Mesenchymal stem cell (in vitro differentiated cells and primary cell): Measurements from ENCODE around the gene PCED1A.

Experiments
- DNase-seq: peaks from one replicate; pipeline ENCODE4 v3.0.0-alpha.2; 2013
- H2AFZ ChIP-seq: one replicate; pipeline ENCODE4 v1.6.1; 2013; ENCODE audit warnings: low read depth, mild to moderate bottlenecking, control low read depth, inconsistent platforms, low read length, moderate library complexity
- H2AK5ac ChIP-seq: 2 replicates; pipeline ENCODE4 v1.6.1; 2013; ENCODE audit warnings: low read length, moderate library complexity, mild to moderate bottlenecking, inconsistent platforms; ENCODE audit not compliant: severe bottlenecking
- H2BK120ac ChIP-seq: one replicate; pipeline ENCODE4 v1.6.1; 2013; ENCODE audit warnings: low read depth, mild to moderate bottlenecking, inconsistent platforms, low read length, moderate library complexity
- H2BK12ac ChIP-seq, 2 experiments: one replicate each; pipeline ENCODE4 v1.6.1; 2013; ENCODE audit warnings: inconsistent platforms in 2 of 2, low read length in 2 of 2, mild to moderate bottlenecking in 2 of 2, moderate library complexity in 2 of 2, control low read depth in 1 of 2
- H2BK15ac ChIP-seq: one replicate; pipeline ENCODE4 v1.6.1; 2013; ENCODE audit warnings: mild to moderate bottlenecking, low read depth, inconsistent platforms; ENCODE audit not compliant: poor library complexity, severe bottlenecking
- H2BK5ac ChIP-seq: 2 replicates; pipeline ENCODE4 v1.6.1; 2013; ENCODE audit warnings: low read depth, mild to moderate bottlenecking, low read length, control low read depth, inconsistent platforms; ENCODE audit not compliant: poor library complexity, severe bottlenecking
- H3K14ac ChIP-seq, 2 experiments: one replicate each; pipeline ENCODE4 v1.6.1; 2013; ENCODE audit warnings: inconsistent platforms in 2 of 2, low read length in 2 of 2, control low read depth in 1 of 2, mild to moderate bottlenecking in 1 of 2, moderate library complexity in 1 of 2
- H3K18ac ChIP-seq, 2 experiments: one replicate each; pipeline ENCODE4 v1.6.1; 2013; ENCODE audit warnings: inconsistent platforms in 2 of 2, low read length in 2 of 2, control low read depth in 1 of 2, low read depth in 1 of 2, mild to moderate bottlenecking in 1 of 2
- H3K23ac ChIP-seq, 2 experiments: one replicate each; pipeline ENCODE4 v1.6.1; 2013; ENCODE audit warnings: inconsistent platforms in 2 of 2, low read length in 2 of 2, mild to moderate bottlenecking in 2 of 2, moderate library complexity in 2 of 2, control low read depth in 1 of 2
- H3K27ac ChIP-seq: 2 replicates; pipeline ENCODE4 v1.5.1; 2013; ENCODE audit warnings: mild to moderate bottlenecking, moderate library complexity, low read length, control low read depth, inconsistent platforms; ENCODE audit not compliant: poor library complexity, severe bottlenecking
- H3K27me3 ChIP-seq, 2 experiments: 2 replicates each; pipeline versions ENCODE4 v1.6.1 to v1.7.0; 2013; ENCODE audit warnings: low read length in 2 of 2, mild to moderate bottlenecking in 2 of 2, moderate library complexity in 2 of 2, control low read depth in 1 of 2, inconsistent platforms in 1 of 2; ENCODE audit not compliant: control insufficient read depth in 1 of 2, insufficient read depth in 1 of 2
- H3K36me3 ChIP-seq, 2 experiments: 2 replicates each; pipeline versions ENCODE4 v1.6.1 to v1.7.0; 2013; ENCODE audit warnings: low read length in 2 of 2, control low read depth in 1 of 2, inconsistent platforms in 1 of 2, low read depth in 1 of 2, mild to moderate bottlenecking in 1 of 2; ENCODE audit not compliant: insufficient read depth in 2 of 2, control insufficient read depth in 1 of 2
- H3K4ac ChIP-seq, 2 experiments: one replicate each; pipeline ENCODE4 v1.6.1; 2013; ENCODE audit warnings: inconsistent platforms in 2 of 2, low read length in 2 of 2, mild to moderate bottlenecking in 2 of 2, moderate library complexity in 2 of 2, control low read depth in 1 of 2, low read depth in 1 of 2
- H3K4me1 ChIP-seq: 2 replicates; pipeline ENCODE4 v1.6.1; 2013; ENCODE audit warnings: low read depth, low read length, control low read depth; ENCODE audit not compliant: control insufficient read depth, insufficient read depth
- H3K4me2 ChIP-seq: 2 replicates; pipeline ENCODE4 v1.6.1; 2013; ENCODE audit warnings: low read length, mild to moderate bottlenecking, inconsistent platforms; ENCODE audit not compliant: poor library complexity, severe bottlenecking
- H3K4me3 ChIP-seq, 2 experiments: 2 replicates each; pipeline versions ENCODE4 v1.5.1 to v1.7.0; 2013; ENCODE audit warnings: low read length in 2 of 2, mild to moderate bottlenecking in 2 of 2, control low read depth in 1 of 2, low read depth in 1 of 2; ENCODE audit not compliant: insufficient read depth in 1 of 2
- H3K79me1 ChIP-seq: replicated peaks from 2 replicates; pipeline ENCODE4 v1.6.1; 2013; ENCODE audit warnings: mild to moderate bottlenecking, control low read depth, low read length, inconsistent platforms; ENCODE audit not compliant: poor library complexity, severe bottlenecking
- H3K9ac ChIP-seq: 2 replicates; pipeline ENCODE4 v1.7.0; 2013; ENCODE audit warnings: mild to moderate bottlenecking, low read length, moderate library complexity
- H3K9me3 ChIP-seq: 2 replicates; pipeline ENCODE4 v1.7.0; 2013; ENCODE audit warnings: mild to moderate bottlenecking, low read length; ENCODE audit not compliant: control insufficient read depth
- H4K8ac ChIP-seq: one replicate; pipeline ENCODE4 v1.6.1; 2013; ENCODE audit warnings: inconsistent platforms, mild to moderate bottlenecking, low read length, moderate library complexity
- H4K91ac ChIP-seq: one replicate; pipeline ENCODE4 v1.6.1; 2013; ENCODE audit warnings: mild to moderate bottlenecking, low read length, inconsistent platforms
- WGBS: methylation state at CpG from one replicate; pipeline ENCODE4 v1.1.7; 2013; ENCODE audit warnings: mixed read lengths; 5-methylcytosine and 5-hydroxymethylcytosine counted together

PCED1A gene

GRCh38 chr20:2866236-2866635 is 25.8 kb upstream of the PCED1A start:
- no peak overlapping the region for H2AK5ac ChIP-seq
- no peak overlapping the region for H3K23ac ChIP-seq
- H2BK120ac ChIP-seq = no peak overlapping the region
- H4K8ac ChIP-seq = no peak overlapping the region
- H3K4ac ChIP-seq = no peak overlapping the region
- no peak overlapping the region for H3K4me3 ChIP-seq
- no peaks in the 10 kb centered on the region for H3K27me3 ChIP-seq
- no peak overlapping the region for H3K18ac ChIP-seq
- H3K27ac ChIP-seq = no peak overlapping the region
- H2BK12ac ChIP-seq = no peak overlapping the region
- H3K9ac ChIP-seq = no peak overlapping the region
- no peak for DNase-seq
- peaks cover 54 to 57% of the 10 kb centered on the region in 2 experiments for H3K36me3 ChIP-seq
- no peaks in the 10 kb centered on the region for H3K79me1 ChIP-seq
- H2AFZ ChIP-seq = no peak overlapping the region
- no peak overlapping the region for H2BK5ac ChIP-seq
- H2BK15ac ChIP-seq = no peak overlapping the region
- no peak overlapping the region for H3K4me2 ChIP-seq
- peaks cover 10% of the 10 kb centered on the region for H3K4me1 ChIP-seq
- H3K9me3 ChIP-seq = no peaks in the 10 kb centered on the region
- H4K91ac ChIP-seq = no peak overlapping the region
- no peak overlapping the region for H3K14ac ChIP-seq
- 98% methylated on average over 10 of the region's 11 CpGs for WGBS

GRCh38 chr20:2865630-2866029 is 25.2 kb upstream of the PCED1A start:
- 94% methylated on average over 3 of the region's 3 CpGs for WGBS
- DNase-seq = no peak

DNA sequence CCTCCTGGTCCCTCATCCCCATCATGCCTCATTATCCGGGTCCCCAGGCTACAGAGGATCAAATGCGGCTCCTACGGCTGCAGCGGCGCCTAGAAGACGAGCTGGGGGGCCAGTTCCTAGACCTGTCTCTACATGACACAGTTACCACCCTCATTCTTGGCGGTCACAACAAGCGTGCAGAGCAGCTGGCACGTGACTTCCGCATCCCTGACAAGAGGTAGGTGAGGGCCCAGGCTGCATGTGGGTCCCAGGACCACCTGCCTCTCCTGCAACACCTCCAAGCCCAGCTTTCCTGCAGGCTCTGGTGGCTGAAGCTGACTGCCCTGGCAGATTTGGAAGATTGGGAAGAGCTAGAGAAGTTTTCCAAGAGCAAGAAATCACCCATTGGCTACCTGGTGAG is 24.6 kb upstream of the PCED1A start:
- no peak overlapping the region for H4K8ac ChIP-seq
- H3K79me1 ChIP-seq = peaks cover 6% of the 10 kb centered on the region
- DNase-seq = no peak
- H3K4me2 ChIP-seq = no peak overlapping the region
- H3K27ac ChIP-seq = no peak overlapping the region
- H2BK15ac ChIP-seq = no peak overlapping the region
- H3K9ac ChIP-seq = no peak overlapping the region
- no peak overlapping the region for H3K18ac ChIP-seq
- H2BK12ac ChIP-seq = no peak overlapping the region
- 99% methylated on average over 10 of the region's 10 CpGs for WGBS
- no peak overlapping the region for H2BK120ac ChIP-seq
- no peak overlapping the region for H4K91ac ChIP-seq
- peaks cover 65 to 69% of the 10 kb centered on the region in 2 experiments for H3K36me3 ChIP-seq
- no peaks in the 10 kb centered on the region for H3K9me3 ChIP-seq
- H3K4me3 ChIP-seq = no peak overlapping the region
- no peaks in the 10 kb centered on the region for H3K27me3 ChIP-seq
- no peak overlapping the region for H2AK5ac ChIP-seq
- no peak overlapping the region for H2AFZ ChIP-seq
- H3K14ac ChIP-seq = no peak overlapping the region
- no peak overlapping the region for H2BK5ac ChIP-seq
- no peak overlapping the region for H3K23ac ChIP-seq
- H3K4ac ChIP-seq = no peak overlapping the region
- peaks cover 3% of the 10 kb centered on the region for H3K4me1 ChIP-seq

More at GRCh38 chr20:2865630-2866029, 25.2 kb upstream of the PCED1A start:
- Histone ChIP-seq H4K91ac (no peak overlapping the region), H2BK120ac (no peak overlapping the region), H3K4me2 (no peak overlapping the region), H3K9me3 (no peaks in the 10 kb centered on the region), H2AK5ac (no peak overlapping the region), H2AFZ (no peak overlapping the region), H3K14ac (no peak overlapping the region), H3K4me1 (peaks cover 4% of the 10 kb centered on the region), H3K27ac (no peak overlapping the region), H3K9ac (no peak overlapping the region), H3K36me3 (peaks cover 60 to 63% of the 10 kb centered on the region in 2 experiments), H3K23ac (no peak overlapping the region), H2BK15ac (no peak overlapping the region), H3K27me3 (no peaks in the 10 kb centered on the region), H4K8ac (no peak overlapping the region), H3K18ac (no peak overlapping the region), H2BK5ac (no peak overlapping the region), H3K79me1 (peaks cover under 1% of the 10 kb centered on the region), H2BK12ac (no peak overlapping the region), H3K4ac (no peak overlapping the region), H3K4me3 (no peak overlapping the region)

DNA sequence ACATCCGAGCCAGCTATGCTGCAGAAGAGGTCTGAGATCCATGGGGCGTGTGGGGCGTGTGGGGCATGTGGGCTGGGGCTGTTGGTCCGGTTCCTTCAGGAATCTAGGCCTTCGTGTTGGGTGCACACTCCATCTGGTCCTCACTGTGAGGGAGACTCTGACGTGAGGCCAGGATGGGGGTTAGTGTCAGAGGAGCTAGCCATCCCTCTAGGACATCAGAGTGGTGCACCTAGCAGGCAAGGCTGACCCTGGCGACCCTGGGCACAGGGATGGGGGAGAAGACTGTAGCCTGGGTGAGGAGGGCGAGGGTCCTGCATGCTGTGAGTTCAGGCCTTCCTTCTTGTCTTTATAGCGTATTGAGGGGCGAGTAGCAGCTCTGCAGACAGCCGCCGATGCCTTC is 24.2 kb upstream of the PCED1A start:
- Histone ChIP-seq H2BK12ac (no peak overlapping the region), H3K9me3 (no peaks in the 10 kb centered on the region), H4K8ac (no peak overlapping the region), H2AK5ac (no peak overlapping the region), H2BK5ac (no peak overlapping the region), H3K4me2 (no peak overlapping the region), H3K14ac (no peak overlapping the region), H3K18ac (no peak overlapping the region), H3K4ac (no peak overlapping the region), H3K27ac (no peak overlapping the region), H4K91ac (no peak overlapping the region), H2BK120ac (no peak overlapping the region), H3K4me1 (peaks cover 3% of the 10 kb centered on the region), H3K36me3 (peaks cover 67 to 73% of the 10 kb centered on the region in 2 experiments), H3K27me3 (no peaks in the 10 kb centered on the region), H3K9ac (no peak overlapping the region), H3K4me3 (no peak overlapping the region), H2BK15ac (no peak overlapping the region), H2AFZ (no peak overlapping the region), H3K23ac (no peak overlapping the region), H3K79me1 (peaks cover 9% of the 10 kb centered on the region)
- 91% methylated on average over 12 of the region's 12 CpGs for WGBS
- no peak for DNase-seq
